Right lobe of liver (tissue), 6 donors: ENCODE results near the gene AMN1. TPM values are rescaled to one million over a fixed set of nuclear protein-coding genes. Genes with fewer than 3 reads are reported as not detected.

Source experiments
- ATAC-seq, 4 donors: fragments of 200-7000 bp; cut with Tn5 transposase; one replicate each; pipeline ENCODE4 v1.9.1; 2020; ENCODE audit warnings: mild to moderate bottlenecking in 4 of 4, moderate library complexity in 4 of 4
- DNase-seq, 3 donors: peaks; one replicate each; pipeline ENCODE4 v3.0.0-alpha.2; 2020
- H3K27ac ChIP-seq, 3 donors: fragments of 200-600 bp; one replicate each; pipeline ENCODE4 v1.8.0; 2022
- H3K27me3 ChIP-seq, 2 donors: fragments of 200-600 bp; one replicate each; pipeline ENCODE4 v1.8.0; 2022
- H3K36me3 ChIP-seq, 4 donors: fragments of 200-600 bp; sonication (generic) in 1 of 4; one replicate each; pipeline versions ENCODE4 v1.5.1 to v1.8.0; 2017 to 2022; ENCODE audit warnings: control low read depth in 1 of 4
- H3K4me1 ChIP-seq, 4 donors: fragments of 200-600 bp; sonication (generic) in 1 of 4; one replicate each; pipeline versions ENCODE4 v1.5.1 to v1.8.0; 2017 to 2022; ENCODE audit warnings: control low read depth in 1 of 4
- H3K4me3 ChIP-seq, 3 donors: fragments of 200-600 bp; one replicate each; pipeline ENCODE4 v1.8.0; 2022
- H3K9me3 ChIP-seq, 4 donors: fragments of 200-600 bp; sonication (generic) in 1 of 4; one replicate each; pipeline versions ENCODE4 v1.5.1 to v1.8.0; 2017 to 2022; ENCODE audit warnings: control low read depth in 1 of 4
- CTCF ChIP-seq, 4 donors: fragments of 200-600 bp in 3 of 4; fragments of 450-650 bp in 1 of 4; IDR thresholded peaks; one replicate each; pipeline versions ENCODE4 v1.5.1 to v1.8.0; 2016 to 2022; ENCODE audit warnings: antibody characterized with exemption in 4 of 4, mild to moderate bottlenecking in 2 of 4
- POLR2A ChIP-seq: fragments of 450-650 bp; IDR thresholded peaks from one replicate; pipeline ENCODE4 v1.6.1; 2017; ENCODE audit warnings: antibody characterized with exemption, mild to moderate bottlenecking
- WGBS: methylation state at CpG from one replicate; pipeline ENCODE4 v1.1.6; 2018; ENCODE audit warnings: low coverage, low lambda C conversion rate; ENCODE audit not compliant: insufficient coverage; ENCODE audit errors: missing lambda C conversion rate; 5-methylcytosine and 5-hydroxymethylcytosine counted together
- intact Hi-C, 2 donors: fragments of 100-400 bp; cut with DNase I; formaldehyde crosslinking; loops; one replicate each; pipeline versions ENCODE4 v1.11.2 to v1.14.1; 2022
- total RNA-seq, 6 experiments: library from RNA; depleted of rRNA in 2 of 6; stranded (reverse); fragments of >200 nt in 2 of 6; fragmentation: NEBNext Ultra II Directional in 3 of 6; extraction: Animal tissue kit (Norgen Biotek cat#: 25700) in 3 of 6; gene quantifications; one replicate each; pipeline versions ENCODE4 v1.1.0 to v1.2.4, GENCODE V29; 2016 to 2023
- donor health status: DM: no; HTN: yes; CAD: no.
- donor health status: DM: no; HTN: no; CAD: no.
- donor health status: DM: no; HTN: no; CAD: no.
- donor health status: DM: no; HTN: yes; CAD: no.
- donor health status: DM: no; HTN: yes; CAD: no.

The AMN1 gene
- total RNA-seq, 6 experiments from 2014 or later: 1.2 to 7.3 (median 2.8) TPM

- intact Hi-C loops: no loop called here
- DNase-seq (no peak), ATAC-seq (no peak)
- Histone ChIP-seq H3K4me1 (peaks cover 0 to 20% (median 6%) of the 10 kb centered on the region in 4 donors), H3K27ac (peak overlapping the region; percentile 87 to 96 (median 96)), H3K36me3 (no peaks in the 10 kb centered on the region), H3K4me3 (peak overlapping the region; percentile 45 to 71 (median 61)), H3K9me3 (no peaks in the 10 kb centered on the region), H3K27me3 (no peaks in the 10 kb centered on the region)
- TF ChIP-seq CTCF (IDR thresholded peaks at IDR 0.05) (no peak), POLR2A (no peak)
- WGBS: 87% methylated on average over 4 of the region's 4 CpGs
Observed at GRCh38 chr12:31729705-31730104, 884 bp upstream of the AMN1 start.

GRCh38 chr12:31728289-31728916 lies 418 bp downstream of the AMN1 start:
- no peaks in the 10 kb centered on the region for H3K27me3 ChIP-seq
- TF ChIP-seq CTCF (IDR thresholded peaks at IDR 0.05) (no peak), POLR2A (no peak)
- peak overlapping the region; percentile 94 to 96 (median 96) for H3K27ac ChIP-seq
- H3K36me3 ChIP-seq: no peaks in the 10 kb centered on the region
- WGBS: 0% methylated on average over 17 of the region's 22 CpGs
- peak overlapping the region; percentile 40 to 71 (median 59) for H3K4me3 ChIP-seq
- peak; percentile 60 to 73 (median 71) for DNase-seq
- intact Hi-C loops: no loop called here
- H3K9me3 ChIP-seq: no peaks in the 10 kb centered on the region
- peak; percentile 23 to 43 (median 25) for ATAC-seq
- peaks cover 0 to 31% (median 10%) of the 10 kb centered on the region in 4 donors for H3K4me1 ChIP-seq

- Histone ChIP-seq H3K4me3 (no peak overlapping the region), H3K36me3 (no peaks in the 10 kb centered on the region), H3K27ac (peak overlapping the region in 1 of 3 donors; percentile 10), H3K4me1 (peaks cover 0 to 37% (median 10%) of the 10 kb centered on the region in 4 donors), H3K27me3 (no peaks in the 10 kb centered on the region), H3K9me3 (no peaks in the 10 kb centered on the region)
- DNase-seq (no peak), ATAC-seq (no peak)
- no peak for TF ChIP-seq CTCF (IDR thresholded peaks at IDR 0.05)
- TF ChIP-seq POLR2A: no peak
- intact Hi-C loops: no loop called here
- 100% methylated on average over 2 of the region's 2 CpGs for WGBS
Observed at GRCh38 chr12:31727192-31727591, 1.6 kb downstream of the AMN1 start.

- H3K27ac ChIP-seq: peak overlapping the region in 1 of 3 donors; percentile 10
- no peak overlapping the region for H3K4me3 ChIP-seq
- peaks cover 0 to 37% (median 11%) of the 10 kb centered on the region in 4 donors for H3K4me1 ChIP-seq
- H3K27me3 ChIP-seq: no peaks in the 10 kb centered on the region
- H3K36me3 ChIP-seq: no peaks in the 10 kb centered on the region
- TF ChIP-seq CTCF (IDR thresholded peaks at IDR 0.05) (no peak), POLR2A (no peak)
- intact Hi-C loops: no loop called here
- no peaks in the 10 kb centered on the region for H3K9me3 ChIP-seq
- DNase-seq (no peak), ATAC-seq (no peak)
Observed at GRCh38 chr12:31726575-31726974, 2.2 kb downstream of the AMN1 start.
